Measurements from ENCODE around the gene C16orf87.

DNA sequence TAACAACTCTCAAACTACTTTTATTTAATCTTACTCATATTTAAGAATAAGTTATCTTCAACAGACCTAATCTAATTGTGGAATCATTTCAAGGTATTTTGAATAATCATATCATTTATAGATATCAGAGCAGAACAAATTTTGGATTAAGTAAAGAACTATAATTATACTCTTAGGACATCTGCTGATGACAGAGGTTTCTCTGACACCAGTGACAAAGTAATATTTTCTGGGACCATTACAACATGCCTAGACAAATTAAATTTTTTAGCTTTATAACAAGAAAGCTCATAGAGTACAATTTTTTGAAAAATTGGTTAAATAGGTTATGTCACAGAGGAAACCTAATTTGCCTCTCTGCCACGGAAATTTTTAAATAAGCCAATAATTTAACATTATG lies 30.5 kb downstream of the C16orf87 start:
- TF ChIP-seq, protein P1, sequence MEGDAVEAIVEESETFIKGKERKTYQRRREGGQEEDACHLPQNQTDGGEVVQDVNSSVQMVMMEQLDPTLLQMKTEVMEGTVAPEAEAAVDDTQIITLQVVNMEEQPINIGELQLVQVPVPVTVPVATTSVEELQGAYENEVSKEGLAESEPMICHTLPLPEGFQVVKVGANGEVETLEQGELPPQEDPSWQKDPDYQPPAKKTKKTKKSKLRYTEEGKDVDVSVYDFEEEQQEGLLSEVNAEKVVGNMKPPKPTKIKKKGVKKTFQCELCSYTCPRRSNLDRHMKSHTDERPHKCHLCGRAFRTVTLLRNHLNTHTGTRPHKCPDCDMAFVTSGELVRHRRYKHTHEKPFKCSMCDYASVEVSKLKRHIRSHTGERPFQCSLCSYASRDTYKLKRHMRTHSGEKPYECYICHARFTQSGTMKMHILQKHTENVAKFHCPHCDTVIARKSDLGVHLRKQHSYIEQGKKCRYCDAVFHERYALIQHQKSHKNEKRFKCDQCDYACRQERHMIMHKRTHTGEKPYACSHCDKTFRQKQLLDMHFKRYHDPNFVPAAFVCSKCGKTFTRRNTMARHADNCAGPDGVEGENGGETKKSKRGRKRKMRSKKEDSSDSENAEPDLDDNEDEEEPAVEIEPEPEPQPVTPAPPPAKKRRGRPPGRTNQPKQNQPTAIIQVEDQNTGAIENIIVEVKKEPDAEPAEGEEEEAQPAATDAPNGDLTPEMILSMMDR (IDR thresholded peaks at IDR 0.05; ENCODE audit: low read depth, low read length, missing input control): no peak
- no peak for TF ChIP-seq NR2F2 (IDR thresholded peaks at IDR 0.05)
- TF ChIP-seq YY1 (IDR thresholded peaks at IDR 0.05): no peak
- no peak for TF ChIP-seq RAD21 (IDR thresholded peaks at IDR 0.05)
- TF ChIP-seq EGR1 (IDR thresholded peaks at IDR 0.05; ENCODE audit: low read depth in 2 of 2): no peak
- no peak for TF ChIP-seq TAF1 (conservative IDR thresholded peaks at IDR 0.05)
- TF ChIP-seq, protein P2, sequence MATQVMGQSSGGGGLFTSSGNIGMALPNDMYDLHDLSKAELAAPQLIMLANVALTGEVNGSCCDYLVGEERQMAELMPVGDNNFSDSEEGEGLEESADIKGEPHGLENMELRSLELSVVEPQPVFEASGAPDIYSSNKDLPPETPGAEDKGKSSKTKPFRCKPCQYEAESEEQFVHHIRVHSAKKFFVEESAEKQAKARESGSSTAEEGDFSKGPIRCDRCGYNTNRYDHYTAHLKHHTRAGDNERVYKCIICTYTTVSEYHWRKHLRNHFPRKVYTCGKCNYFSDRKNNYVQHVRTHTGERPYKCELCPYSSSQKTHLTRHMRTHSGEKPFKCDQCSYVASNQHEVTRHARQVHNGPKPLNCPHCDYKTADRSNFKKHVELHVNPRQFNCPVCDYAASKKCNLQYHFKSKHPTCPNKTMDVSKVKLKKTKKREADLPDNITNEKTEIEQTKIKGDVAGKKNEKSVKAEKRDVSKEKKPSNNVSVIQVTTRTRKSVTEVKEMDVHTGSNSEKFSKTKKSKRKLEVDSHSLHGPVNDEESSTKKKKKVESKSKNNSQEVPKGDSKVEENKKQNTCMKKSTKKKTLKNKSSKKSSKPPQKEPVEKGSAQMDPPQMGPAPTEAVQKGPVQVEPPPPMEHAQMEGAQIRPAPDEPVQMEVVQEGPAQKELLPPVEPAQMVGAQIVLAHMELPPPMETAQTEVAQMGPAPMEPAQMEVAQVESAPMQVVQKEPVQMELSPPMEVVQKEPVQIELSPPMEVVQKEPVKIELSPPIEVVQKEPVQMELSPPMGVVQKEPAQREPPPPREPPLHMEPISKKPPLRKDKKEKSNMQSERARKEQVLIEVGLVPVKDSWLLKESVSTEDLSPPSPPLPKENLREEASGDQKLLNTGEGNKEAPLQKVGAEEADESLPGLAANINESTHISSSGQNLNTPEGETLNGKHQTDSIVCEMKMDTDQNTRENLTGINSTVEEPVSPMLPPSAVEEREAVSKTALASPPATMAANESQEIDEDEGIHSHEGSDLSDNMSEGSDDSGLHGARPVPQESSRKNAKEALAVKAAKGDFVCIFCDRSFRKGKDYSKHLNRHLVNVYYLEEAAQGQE (IDR thresholded peaks at IDR 0.05): no peak
- TF ChIP-seq FOXA1 (IDR thresholded peaks at IDR 0.05): no peak
- TF ChIP-seq, protein P3, sequence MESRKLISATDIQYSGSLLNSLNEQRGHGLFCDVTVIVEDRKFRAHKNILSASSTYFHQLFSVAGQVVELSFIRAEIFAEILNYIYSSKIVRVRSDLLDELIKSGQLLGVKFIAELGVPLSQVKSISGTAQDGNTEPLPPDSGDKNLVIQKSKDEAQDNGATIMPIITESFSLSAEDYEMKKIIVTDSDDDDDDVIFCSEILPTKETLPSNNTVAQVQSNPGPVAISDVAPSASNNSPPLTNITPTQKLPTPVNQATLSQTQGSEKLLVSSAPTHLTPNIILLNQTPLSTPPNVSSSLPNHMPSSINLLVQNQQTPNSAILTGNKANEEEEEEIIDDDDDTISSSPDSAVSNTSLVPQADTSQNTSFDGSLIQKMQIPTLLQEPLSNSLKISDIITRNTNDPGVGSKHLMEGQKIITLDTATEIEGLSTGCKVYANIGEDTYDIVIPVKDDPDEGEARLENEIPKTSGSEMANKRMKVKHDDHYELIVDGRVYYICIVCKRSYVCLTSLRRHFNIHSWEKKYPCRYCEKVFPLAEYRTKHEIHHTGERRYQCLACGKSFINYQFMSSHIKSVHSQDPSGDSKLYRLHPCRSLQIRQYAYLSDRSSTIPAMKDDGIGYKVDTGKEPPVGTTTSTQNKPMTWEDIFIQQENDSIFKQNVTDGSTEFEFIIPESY (IDR thresholded peaks at IDR 0.05): no peak
- TF ChIP-seq GABPA (IDR thresholded peaks at IDR 0.05 in 1 of 2, conservative IDR thresholded peaks at IDR 0.05 in 1 of 2): no peak
